H9 (cell line): ENCODE measurements around the gene RBPJL. TPM values are rescaled to one million over a fixed set of nuclear protein-coding genes. Genes with fewer than 3 reads are reported as not detected.

Experiments used
- DNase-seq: peaks from one replicate; pipeline ENCODE4 v3.0.0-alpha.2; 2017
- H2AFZ ChIP-seq: one replicate; pipeline ENCODE4 v1.6.1; 2013; ENCODE audit warnings: mild to moderate bottlenecking, low read length, control low read depth, moderate library complexity
- H2AK5ac ChIP-seq: 2 replicates; pipeline ENCODE4 v1.6.1; 2013; ENCODE audit warnings: low read length, control low read depth, mixed read lengths; ENCODE audit not compliant: insufficient read length
- H2BK120ac ChIP-seq: one replicate; pipeline ENCODE4 v1.6.1; 2013; ENCODE audit warnings: low read depth, mild to moderate bottlenecking, low read length, control low read depth, inconsistent platforms; ENCODE audit not compliant: poor library complexity, severe bottlenecking
- H2BK12ac ChIP-seq: 2 replicates; pipeline ENCODE4 v1.6.1; 2013; ENCODE audit warnings: low read length, control low read depth, mixed read lengths, low read depth; ENCODE audit not compliant: insufficient read length
- H2BK15ac ChIP-seq: 2 replicates; pipeline ENCODE4 v1.6.1; 2013; ENCODE audit warnings: low read depth, low read length, control low read depth
- H2BK20ac ChIP-seq: one replicate; pipeline ENCODE4 v1.6.1; 2013; ENCODE audit warnings: low read depth, mild to moderate bottlenecking, low read length, control low read depth, inconsistent platforms; ENCODE audit not compliant: poor library complexity, severe bottlenecking
- H2BK5ac ChIP-seq: 2 replicates; pipeline ENCODE4 v1.6.1; 2013; ENCODE audit warnings: low read length, control low read depth, mixed read lengths; ENCODE audit not compliant: insufficient read length
- H3K14ac ChIP-seq: 2 replicates; pipeline ENCODE4 v1.6.1; 2013; ENCODE audit warnings: low read length, control low read depth; ENCODE audit not compliant: insufficient read depth
- H3K18ac ChIP-seq: 2 replicates; pipeline ENCODE4 v1.6.1; 2013; ENCODE audit warnings: low read depth, mild to moderate bottlenecking, mixed read lengths, low read length, control low read depth; ENCODE audit not compliant: insufficient read length
- H3K23ac ChIP-seq: 2 replicates; pipeline ENCODE4 v1.6.1; 2013; ENCODE audit warnings: low read length, control low read depth, mixed read lengths, low read depth; ENCODE audit not compliant: insufficient read length
- H3K23me2 ChIP-seq: 2 replicates; pipeline ENCODE4 v1.6.1; 2013; ENCODE audit warnings: low read depth, mild to moderate bottlenecking, mixed read lengths, low read length, control low read depth; ENCODE audit not compliant: insufficient read length, poor library complexity, severe bottlenecking
- H3K27ac ChIP-seq: 2 replicates; pipeline ENCODE4 v1.5.1; 2013; ENCODE audit warnings: low read length, control low read depth, mixed read lengths, low read depth; ENCODE audit not compliant: insufficient read length
- H3K27me3 ChIP-seq: 2 replicates; pipeline ENCODE4 v1.6.1; 2013; ENCODE audit warnings: low read length, control low read depth, inconsistent platforms; ENCODE audit not compliant: insufficient read depth
- H3K4ac ChIP-seq: 2 replicates; pipeline ENCODE4 v1.6.1; 2013; ENCODE audit warnings: low read depth, mild to moderate bottlenecking, control low read depth, inconsistent platforms, low read length, moderate library complexity
- H3K4me1 ChIP-seq: 2 replicates; pipeline ENCODE4 v1.6.1; 2013; ENCODE audit warnings: low read length, control low read depth, inconsistent platforms; ENCODE audit not compliant: insufficient read depth
- H3K4me2 ChIP-seq: 2 replicates; pipeline ENCODE4 v1.6.1; 2013; ENCODE audit warnings: low read length, control low read depth, mixed read lengths; ENCODE audit not compliant: insufficient read length, insufficient read depth
- H3K56ac ChIP-seq: 2 replicates; pipeline ENCODE4 v1.6.1; 2013; ENCODE audit warnings: low read depth, mild to moderate bottlenecking, mixed read lengths, low read length, control low read depth; ENCODE audit not compliant: insufficient read length
- H3K79me1 ChIP-seq: 2 replicates; pipeline ENCODE4 v1.6.1; 2013; ENCODE audit warnings: low read depth, mild to moderate bottlenecking, moderate library complexity, low read length, control low read depth, inconsistent platforms; ENCODE audit not compliant: insufficient read depth, poor library complexity, severe bottlenecking
- H3K79me2 ChIP-seq: 2 replicates; pipeline ENCODE4 v1.6.1; 2013; ENCODE audit warnings: low read length, control low read depth, inconsistent platforms; ENCODE audit not compliant: insufficient read depth
- H3K9ac ChIP-seq: 2 replicates; pipeline ENCODE4 v1.6.1; 2013; ENCODE audit warnings: low read length, control low read depth, mixed read lengths; ENCODE audit not compliant: insufficient read length; ENCODE audit errors: extremely low read depth
- H3K9me3 ChIP-seq: one replicate; pipeline ENCODE4 v1.6.1; 2013; ENCODE audit warnings: low read depth, low read length, inconsistent platforms; ENCODE audit not compliant: control insufficient read depth
- H3T11ph ChIP-seq: one replicate; pipeline ENCODE4 v1.6.1; 2013; ENCODE audit warnings: mild to moderate bottlenecking, low read length, control low read depth, inconsistent platforms
- H4K20me1 ChIP-seq: one replicate; pipeline ENCODE4 v1.6.1; 2013; ENCODE audit not compliant: control insufficient read depth, insufficient read length, insufficient read depth
- H4K5ac ChIP-seq: 2 replicates; pipeline ENCODE4 v1.6.1; 2013; ENCODE audit warnings: low read depth, mild to moderate bottlenecking, mixed read lengths, low read length, control low read depth; ENCODE audit not compliant: insufficient read length
- H4K8ac ChIP-seq: replicated peaks from 2 replicates; pipeline ENCODE4 v1.6.1; 2013; ENCODE audit warnings: low read length, control low read depth, mixed read lengths, low read depth; ENCODE audit not compliant: insufficient read length
- H4K91ac ChIP-seq: 2 replicates; pipeline ENCODE4 v1.6.1; 2013; ENCODE audit warnings: low read depth, mild to moderate bottlenecking, moderate library complexity, mixed read lengths, low read length, control low read depth; ENCODE audit not compliant: insufficient read length
- H3K27ac Mint-ChIP-seq, 3 experiments: 2 replicates in 2 of 3; 3 replicates in 1 of 3; pipeline ENCODE4 v1.8.0; 2020 to 2021; ENCODE audit warnings: mixed read lengths in 3 of 3, mild to moderate bottlenecking in 1 of 3, moderate library complexity in 1 of 3
- H3K27me3 Mint-ChIP-seq: 2 replicates; pipeline ENCODE4 v1.8.0; 2021; ENCODE audit warnings: low read depth, mild to moderate bottlenecking, moderate library complexity, mixed read lengths
- H3K36me3 Mint-ChIP-seq, 3 experiments: 2 replicates in 2 of 3; 3 replicates in 1 of 3; pipeline ENCODE4 v1.8.0; 2020 to 2021; ENCODE audit warnings: low read depth in 3 of 3, mixed read lengths in 3 of 3; ENCODE audit not compliant: insufficient read depth in 1 of 3
- H3K4me1 Mint-ChIP-seq, 2 experiments: 2 replicates each; pipeline ENCODE4 v1.8.0; 2020; ENCODE audit warnings: mixed read lengths in 2 of 2
- H3K4me3 Mint-ChIP-seq, 2 experiments: 2 replicates in 1 of 2; 3 replicates in 1 of 2; pipeline ENCODE4 v1.8.0; 2020 to 2021; ENCODE audit warnings: mild to moderate bottlenecking in 2 of 2, mixed read lengths in 2 of 2, moderate library complexity in 1 of 2
- H3K9me3 Mint-ChIP-seq, 2 experiments: 2 replicates in 1 of 2; 3 replicates in 1 of 2; pipeline ENCODE4 v1.8.0; 2020; ENCODE audit warnings: mild to moderate bottlenecking in 2 of 2, mixed read lengths in 2 of 2, moderate library complexity in 1 of 2
- CTCF ChIP-seq: fragments of 200-600 bp; sonication (generic); conservative IDR thresholded peaks from 3 replicates; pipeline ENCODE4 v1.8.0; 2021; ENCODE audit warnings: antibody characterized with exemption, mild to moderate bottlenecking
- WGBS: extraction: QIAGEN DNeasy Blood & Tissue Kit; methylation state at CpG from one replicate; pipeline ENCODE4 v1.1.7; 2013; ENCODE audit warnings: missing lambda C conversion rate, low lambda C conversion rate, mixed read lengths; ENCODE audit not compliant: insufficient read length; ENCODE audit errors: extremely low coverage; 5-methylcytosine and 5-hydroxymethylcytosine counted together
- total RNA-seq: library from RNA; stranded (reverse); gene quantifications from 2 replicates; pipeline ENCODE4 v1.2.1, GENCODE V29; 2021

Gene RBPJL
- total RNA-seq, 1 experiment from 2014 or later: 0.28 TPM

GRCh38 chr20:45339084-45339483, 32.4 kb downstream of the RBPJL start:
- H4K91ac ChIP-seq: no peak overlapping the region
- H3K4me2 ChIP-seq: no peak overlapping the region
- H2BK12ac ChIP-seq: no peak overlapping the region
- H2BK5ac ChIP-seq: no peak overlapping the region
- no peaks in the 10 kb centered on the region for H3K9me3 ChIP-seq
- H3T11ph ChIP-seq: no peak overlapping the region
- peaks cover 83 to 90% of the 10 kb centered on the region in 2 experiments for H3K4me1 Mint-ChIP-seq
- H3K18ac ChIP-seq: no peak overlapping the region
- no peak overlapping the region for H2AK5ac ChIP-seq
- no peak overlapping the region for H2AFZ ChIP-seq
- no peak for TF ChIP-seq CTCF
- no peak overlapping the region for H3K4ac ChIP-seq
- WGBS: no CpG with 5 or more reads among the region's 6 CpGs
- H4K5ac ChIP-seq: no peak overlapping the region
- DNase-seq: no peak
- H3K9ac ChIP-seq: no peak overlapping the region
- no peak overlapping the region for H3K23ac ChIP-seq
- peaks cover 3% of the 10 kb centered on the region; the same call in 1 of the 2 replicates for H3K79me2 ChIP-seq
- no peaks in the 10 kb centered on the region for H3K9me3 Mint-ChIP-seq
- H3K27ac ChIP-seq: no peak overlapping the region
- peaks cover 2% of the 10 kb centered on the region for H4K20me1 ChIP-seq
- no peaks in the 10 kb centered on the region for H3K27me3 ChIP-seq
- H3K27me3 Mint-ChIP-seq: no peaks in the 10 kb centered on the region; the same call in 1 of the 2 replicates
- H3K23me2 ChIP-seq: peaks cover 3% of the 10 kb centered on the region
- no peak overlapping the region for H2BK15ac ChIP-seq
- H4K8ac ChIP-seq: no peak overlapping the region
- no peak overlapping the region for H2BK20ac ChIP-seq
- peaks cover 13 to 24% (median 14%) of the 10 kb centered on the region in 3 experiments; a peak in 5 of 7 replicates for H3K36me3 Mint-ChIP-seq
- peak overlapping the region; percentile 65 to 96 (median 71); a peak in 4 of 7 replicates for H3K27ac Mint-ChIP-seq
- H3K4me3 Mint-ChIP-seq: no peak overlapping the region
- H3K4me1 ChIP-seq: peaks cover 30% of the 10 kb centered on the region
- H3K79me1 ChIP-seq: no peaks in the 10 kb centered on the region
- no peak overlapping the region for H3K14ac ChIP-seq
- H3K56ac ChIP-seq: no peak overlapping the region
- no peak overlapping the region for H2BK120ac ChIP-seq
